K562 (cell line): ENCODE results near the gene ZNF213. TPM values are rescaled to one million over a fixed set of nuclear protein-coding genes. Genes with fewer than 3 reads are reported as not detected.

ENCODE experiments used
- ATAC-seq: fragments of 200-7000 bp; cut with Tn5 transposase; 3 replicates; pipeline ENCODE4 v1.9.1; 2020; ENCODE audit warnings: moderate library complexity
- BruUV-seq: library from RNA; stranded (reverse); fragments of 400-500 nt; replicated peaks from 2 replicates; lab custom pipeline; 2021; lab: Mats Ljungman, UMichigan
- CTCF ChIA-PET: fragments of 300-600 bp; formaldehyde crosslinking; extraction: SDS; loops from one replicate; lab custom pipeline; 2021; ENCODE audit warnings: low intra/inter-chr PET ratio; lab: Yijun Ruan, JAX
- POLR2A ChIA-PET: fragments of 300-600, 350-650 bp; sonication (Branson Sonifier 250); formaldehyde crosslinking; extraction: SDS; loops from one replicate; lab custom pipeline; 2021; ENCODE audit warnings: antibody characterized with exemption, inconsistent platforms; lab: Yijun Ruan, JAX
- DNase-seq, 4 experiments: peaks; one replicate each; pipeline versions ENCODE4 v3.0.0 to v3.0.0-alpha.2; 2011 to 2018; ENCODE audit warnings: low spot score in 3 of 4, mixed read lengths in 3 of 4; ENCODE audit errors: extremely low read depth in 1 of 4
- FAIRE-seq: peaks from 2 replicates; lab custom pipeline; 2011; peaks lifted over from hg19 to GRCh38; lab: Jason Lieb, UNC
- H2AFZ ChIP-seq: 2 replicates; pipeline ENCODE4 v1.6.0; 2011; ENCODE audit warnings: low read depth, low read length, control low read depth, inconsistent platforms
- H3K27ac ChIP-seq: fragments of 200-600 bp; 3 replicates; pipeline ENCODE4 v1.8.0; 2011; ENCODE audit warnings: low read depth, mild to moderate bottlenecking, control low read depth, inconsistent platforms, low read length, moderate library complexity, mixed read lengths; ENCODE audit errors: extremely low read depth
- H3K27me3 ChIP-seq, 2 experiments: fragments of 300-600 bp in 1 of 2; 2 replicates in 1 of 2; 3 replicates in 1 of 2; pipeline versions ENCODE4 v1.6.0 to v1.8.0; 2011; ENCODE audit warnings: inconsistent platforms in 2 of 2, low read length in 2 of 2, mild to moderate bottlenecking in 1 of 2, mixed read lengths in 1 of 2, moderate library complexity in 1 of 2; ENCODE audit not compliant: control insufficient read depth in 2 of 2, insufficient read depth in 2 of 2
- H3K36me3 ChIP-seq: fragments of 300-600 bp; 3 replicates; pipeline ENCODE4 v1.8.0; 2011; ENCODE audit warnings: mild to moderate bottlenecking, low read length, inconsistent platforms; ENCODE audit not compliant: control insufficient read depth, insufficient read depth
- H3K4me1 ChIP-seq, 2 experiments: fragments of 200-600 bp in 1 of 2; replicated peaks in 1 of 2; 2 replicates in 1 of 2; 3 replicates in 1 of 2; pipeline versions ENCODE4 v1.5.1 to v1.8.0; 2011; ENCODE audit warnings: inconsistent platforms in 2 of 2, low read length in 2 of 2, mild to moderate bottlenecking in 1 of 2, mixed read lengths in 1 of 2, moderate library complexity in 1 of 2; ENCODE audit not compliant: control insufficient read depth in 2 of 2, insufficient read depth in 2 of 2
- H3K4me2 ChIP-seq: 2 replicates; pipeline ENCODE4 v1.6.1; 2011; ENCODE audit warnings: low read length, control low read depth, inconsistent platforms, mixed read lengths; ENCODE audit not compliant: insufficient read depth
- H3K4me3 ChIP-seq: fragments of 200-600 bp; sonication (generic), shearing (Covaris generic); 2 replicates; pipeline ENCODE4 v1.5.1; 2016; ENCODE audit warnings: control low read depth, inconsistent platforms
- H3K79me2 ChIP-seq: fragments of 200-600 bp; 3 replicates; pipeline ENCODE4 v1.8.0; 2011; ENCODE audit warnings: low read length, inconsistent platforms; ENCODE audit not compliant: control insufficient read depth, insufficient read depth
- H3K9ac ChIP-seq, 2 experiments: 2 replicates each; pipeline versions ENCODE4 v1.6.0 to v1.6.1; 2011; ENCODE audit warnings: low read depth in 2 of 2, low read length in 2 of 2, control low read depth in 1 of 2, inconsistent platforms in 1 of 2, mild to moderate bottlenecking in 1 of 2, mixed read lengths in 1 of 2; ENCODE audit not compliant: insufficient read depth in 1 of 2
- H3K9me1 ChIP-seq: one replicate; pipeline ENCODE4 v1.6.0; 2011; ENCODE audit warnings: inconsistent platforms, mild to moderate bottlenecking, low read length, moderate library complexity; ENCODE audit not compliant: control insufficient read depth, insufficient read depth
- H3K9me3 ChIP-seq: replicated peaks from 2 replicates; pipeline ENCODE4 v1.5.1; 2011; ENCODE audit warnings: low read depth, low read length, inconsistent platforms; ENCODE audit not compliant: control insufficient read depth, insufficient read depth
- H4K20me1 ChIP-seq: replicated peaks from 2 replicates; pipeline ENCODE4 v1.6.1; 2011; ENCODE audit warnings: low read length, inconsistent platforms, mixed read lengths; ENCODE audit not compliant: control insufficient read depth, insufficient read depth
- CBX3 ChIP-seq, 2 experiments: IDR thresholded peaks; 1 replicate in 1 of 2; 2 replicates in 1 of 2; pipeline ENCODE4 v1.6.1; 2012; ENCODE audit warnings: inconsistent platforms in 2 of 2, low read length in 2 of 2, borderline replicate concordance in 1 of 2, control low read depth in 1 of 2
- ERF ChIP-seq: fragments of 450-650 bp; formaldehyde crosslinking; IDR thresholded peaks from 2 replicates; pipeline ENCODE4 v1.4.0; 2020; ENCODE audit warnings: mild to moderate bottlenecking, mixed read lengths
- KDM5B ChIP-seq: fragments of 200-600 bp; sonication (generic); IDR thresholded peaks from 2 replicates; pipeline ENCODE4 v1.6.1; 2012; ENCODE audit warnings: low read depth, mild to moderate bottlenecking, moderate library complexity, low read length, control low read depth, inconsistent platforms; ENCODE audit not compliant: insufficient replicate concordance
- MEF2D ChIP-seq: conservative IDR thresholded peaks from 2 replicates; pipeline ENCODE4 v1.6.1; 2016; ENCODE audit warnings: low read depth, missing genetic modification characterization, missing compliant biosample characterization
- MTA1 ChIP-seq: fragments of 450-650 bp; IDR thresholded peaks from 2 replicates; pipeline ENCODE4 v1.6.1; 2017; ENCODE audit warnings: borderline replicate concordance
- NFE2L1 ChIP-seq: fragments of 450-650 bp; IDR thresholded peaks from 2 replicates; pipeline ENCODE4 v1.6.1; 2016; ENCODE audit warnings: missing genetic modification characterization, low read depth, mild to moderate bottlenecking, missing compliant biosample characterization, moderate library complexity, borderline replicate concordance
- NFIC ChIP-seq: fragments of 450-650 bp; IDR thresholded peaks from 2 replicates; pipeline ENCODE4 v1.6.1; 2017; ENCODE audit warnings: mild to moderate bottlenecking, inconsistent platforms
- PTBP1 ChIP-seq: fragments of 200-400 bp; formaldehyde crosslinking; IDR thresholded peaks from 2 replicates; pipeline ENCODE4 v1.6.1; 2017; ENCODE audit warnings: low read depth, low read length
- RBM17 ChIP-seq: fragments of 200-400 bp; formaldehyde crosslinking; IDR thresholded peaks from 2 replicates; pipeline ENCODE4 v1.6.1; 2017; ENCODE audit warnings: low read depth, mild to moderate bottlenecking, low read length, borderline replicate concordance
- ZNF274 ChIP-seq: IDR thresholded peaks from 2 replicates; pipeline ENCODE4 v1.6.1; 2011; ENCODE audit warnings: low read depth, mild to moderate bottlenecking, low read length, moderate library complexity, borderline replicate concordance
- ZNF551 ChIP-seq: fragments of 250-450 bp; sonication (Bioruptor Pico); IDR thresholded peaks from 2 replicates; pipeline ENCODE4 v1.5.0; 2021; ENCODE audit warnings: mild to moderate bottlenecking, moderate library complexity
- ZNF76 ChIP-seq: fragments of 250-450 bp; sonication (Bioruptor Pico); IDR thresholded peaks from 2 replicates; pipeline ENCODE4 v1.4.0; 2020; ENCODE audit warnings: mild to moderate bottlenecking, moderate library complexity, borderline replicate concordance
- WGBS: fragments of 100-300 bp; shearing (Covaris generic); methylation state at CpG from one replicate; pipeline ENCODE4 v1.1.6; 2016; ENCODE audit warnings: low coverage, mixed read lengths; ENCODE audit not compliant: insufficient coverage; ENCODE audit errors: missing lambda C conversion rate; 5-methylcytosine and 5-hydroxymethylcytosine counted together
- in situ Hi-C: fragments of 300-500 bp; cut with MboI; formaldehyde crosslinking; loops from 4 replicates; pipeline ENCODE4 v1.15.0; 2018; ENCODE audit warnings: inconsistent platforms, mixed read lengths
- intact Hi-C: fragments of 100-400 bp; cut with micrococcal nuclease; formaldehyde crosslinking; loops from 2 replicates; pipeline ENCODE4 v1.14.2; 2022
- polyA plus RNA-seq, 8 experiments: library from polyadenylated mRNA; depleted of rRNA in 4 of 8; stranded (reverse) in 5 of 8; unstranded in 3 of 8; fragments of >200 nt; fragmentation: Nextera tagmentation in 2 of 8; fragmentation: Illumina TruSeq in 1 of 8; extraction: Ambion mirVana in 2 of 8; extraction: Trizol in 1 of 8; gene quantifications; 2 replicates each; pipeline versions ENCODE4 v1.2.1 to v1.2.3, GENCODE V29; 2011 to 2014; ENCODE audit warnings: inconsistent platforms in 1 of 8, missing spikeins in 1 of 8
- total RNA-seq, 7 experiments: library from RNA; depleted of rRNA in 6 of 7; stranded (reverse); fragments of >200 nt in 6 of 7; fragmentation: Illumina TruSeq in 2 of 7; extraction: Trizol in 2 of 7; gene quantifications; 2 replicates each; pipeline versions ENCODE4 v1.2.1 to v1.2.3, GENCODE V29; 2011 to 2021; ENCODE audit warnings: low replicate concordance in 1 of 7
- TF ChIP-seq, protein P1 (sequence below): sonication (generic); formaldehyde crosslinking; IDR thresholded peaks from 2 replicates; pipeline ENCODE4 v1.8.0; 2022; ENCODE audit warnings: mild to moderate bottlenecking, missing genetic modification reagents
- TF ChIP-seq, protein P2 (sequence below): sonication (generic); formaldehyde crosslinking; IDR thresholded peaks from 2 replicates; pipeline ENCODE4 v1.8.1; 2023; ENCODE audit warnings: mild to moderate bottlenecking, missing genetic modification reagents

ZNF213 gene
- total and polyA plus RNA-seq, 9 of the 15 experiments (the other 6 are each of a cell fraction or from before 2014, with no cell fraction given) = 0.49 to 10.0 (median 1.8) TPM

DNA sequence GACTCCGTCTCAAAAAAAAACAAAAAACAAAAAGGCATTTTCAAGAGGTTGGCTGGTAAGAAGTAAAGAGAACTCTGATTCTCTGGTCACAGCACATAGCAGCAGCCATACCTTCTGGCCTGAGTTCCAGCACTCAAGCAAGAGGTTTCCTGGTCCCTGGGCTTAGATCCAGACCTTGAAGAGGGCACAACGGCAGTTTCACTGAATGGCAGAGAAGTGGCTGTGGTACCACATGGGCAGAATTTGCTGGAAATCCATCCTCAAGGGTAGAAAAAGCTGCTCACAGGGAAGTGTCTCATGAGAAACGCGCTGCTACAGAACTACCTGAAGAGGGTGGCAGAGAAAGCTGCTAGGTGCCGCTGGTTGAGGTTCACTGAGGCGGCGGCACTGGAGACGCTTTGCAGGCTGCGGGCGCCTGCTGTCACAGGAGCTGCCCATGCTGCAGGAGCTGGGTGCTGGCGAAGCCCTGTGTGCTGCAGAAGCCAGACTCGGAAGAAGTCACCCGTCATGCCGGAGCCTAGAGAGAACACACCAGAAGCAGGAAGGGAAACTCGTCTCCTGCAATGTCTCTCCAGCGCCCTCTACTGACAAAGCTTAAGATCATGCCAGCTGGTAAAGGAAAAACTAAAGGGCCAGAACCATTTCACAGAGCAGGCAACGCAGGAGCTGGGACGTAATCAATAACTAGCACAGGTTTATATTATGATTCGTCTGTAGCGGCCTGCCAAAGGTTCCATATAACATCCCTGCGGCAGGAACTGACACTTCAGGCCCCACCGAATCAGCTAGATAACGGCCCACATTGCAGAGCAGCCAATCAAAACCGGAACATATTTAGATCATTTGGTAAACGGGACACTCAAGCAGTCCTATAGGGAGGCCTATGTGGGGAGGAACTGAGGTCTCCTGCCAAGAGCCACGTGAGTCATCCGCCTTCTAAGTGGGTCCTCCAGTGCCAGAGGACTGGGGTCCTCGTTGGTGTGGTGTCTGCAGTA, 5.4 kb upstream of the ZNF213 start (continued):
- TF ChIP-seq KDM5B = peak; percentile 55
- 0 out of 2 replicates have a peak, but pooled peaks have one; percentile 18 for TF ChIP-seq ERF
- no peak for TF ChIP-seq ZNF551 (CRISPR knock-in tag)
- 0 out of 2 replicates have a peak, but pooled peaks have one; percentile 4 for TF ChIP-seq NFIC
- TF ChIP-seq, protein P1, sequence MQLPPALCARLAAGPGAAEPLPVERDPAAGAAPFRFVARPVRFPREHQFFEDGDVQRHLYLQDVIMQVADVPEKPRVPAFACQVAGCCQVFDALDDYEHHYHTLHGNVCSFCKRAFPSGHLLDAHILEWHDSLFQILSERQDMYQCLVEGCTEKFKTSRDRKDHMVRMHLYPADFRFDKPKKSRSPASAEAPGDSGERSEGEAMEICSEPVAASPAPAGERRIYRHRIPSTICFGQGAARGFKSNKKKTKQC (CRISPR knock-in tag) = 0 out of 2 replicates have a peak, but pooled peaks have one; percentile 14

DNA sequence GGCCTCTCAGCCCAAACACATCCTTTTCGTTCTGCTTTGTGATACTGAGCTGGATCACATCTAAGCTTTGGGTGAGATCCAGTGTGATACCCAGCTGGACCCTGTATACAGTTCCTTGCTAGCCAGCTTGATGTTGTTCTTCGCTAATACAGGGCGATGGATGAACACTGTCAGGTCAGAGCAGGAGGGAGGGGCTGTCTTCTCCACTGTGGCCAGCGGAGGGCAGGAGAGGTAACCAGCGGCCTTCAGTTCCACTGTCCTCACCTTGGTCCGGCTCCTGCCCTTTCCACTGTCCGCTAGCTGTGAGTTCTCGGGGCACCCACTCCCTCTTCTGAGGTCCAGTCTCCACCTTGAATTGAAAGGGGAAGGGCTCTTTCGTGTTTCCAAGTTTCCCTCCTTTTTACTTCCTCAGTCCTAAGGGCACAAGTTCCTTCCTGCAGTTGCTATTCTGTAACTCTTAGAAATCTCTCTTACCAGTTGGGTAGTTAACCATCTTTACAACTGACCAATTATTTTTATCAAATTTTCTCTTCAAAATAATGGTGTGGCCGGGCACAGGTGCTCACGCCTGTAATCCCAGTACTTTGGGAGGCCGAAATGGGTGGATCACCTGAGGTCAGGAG, 3.0 kb upstream of the ZNF213 start:
- Histone ChIP-seq H3K36me3 (peaks cover 19% of the 10 kb centered on the region), H3K9me3 (no peaks in the 10 kb centered on the region), H3K9me1 (no peaks in the 10 kb centered on the region), H3K27me3 (no peaks in the 10 kb centered on the region), H3K4me3 (no peak overlapping the region), H4K20me1 (no peaks in the 10 kb centered on the region), H3K4me2 (no peak overlapping the region), H3K79me2 (peaks cover 33% of the 10 kb centered on the region), H3K4me1 (peaks cover 11 to 25% of the 10 kb centered on the region in 2 experiments; a peak in 4 of 5 replicates), H3K27ac (no peak overlapping the region; the same call in 2 of the 3 replicates), H2AFZ (no peak overlapping the region), H3K9ac (0 out of 4 replicates have a peak overlapping the region, but pooled peaks of 1 of the 2 experiments have one; percentile 48)
- in situ Hi-C loops = no loop called here
- FAIRE-seq (peak; percentile 92), ATAC-seq (peak; percentile 62), DNase-seq (peak; percentile 54 to 79 (median 64))
- POLR2A ChIA-PET = interaction anchor here (0.6 to 4.8 kb wide), 5 partner anchors 14 to 439 kb away, joined by 3 to 32 read pairs (median 3); partner anchors contain the start of gene ZNF205
- WGBS = 49% methylated on average over 12 of the region's 12 CpGs
- BruUV-seq = no TSS peak
- intact Hi-C loops = no loop called here
- CTCF ChIA-PET = interaction anchor here (0.7 to 1.4 kb wide), 2 partner anchors 73 to 77 kb away, joined by 3 read pairs; no protein-coding TSS in a partner anchor
- TF ChIP-seq PTBP1 = no peak
- no peak for TF ChIP-seq NFE2L1 (tag)
- no peak for TF ChIP-seq RBM17
- TF ChIP-seq, protein P2, sequence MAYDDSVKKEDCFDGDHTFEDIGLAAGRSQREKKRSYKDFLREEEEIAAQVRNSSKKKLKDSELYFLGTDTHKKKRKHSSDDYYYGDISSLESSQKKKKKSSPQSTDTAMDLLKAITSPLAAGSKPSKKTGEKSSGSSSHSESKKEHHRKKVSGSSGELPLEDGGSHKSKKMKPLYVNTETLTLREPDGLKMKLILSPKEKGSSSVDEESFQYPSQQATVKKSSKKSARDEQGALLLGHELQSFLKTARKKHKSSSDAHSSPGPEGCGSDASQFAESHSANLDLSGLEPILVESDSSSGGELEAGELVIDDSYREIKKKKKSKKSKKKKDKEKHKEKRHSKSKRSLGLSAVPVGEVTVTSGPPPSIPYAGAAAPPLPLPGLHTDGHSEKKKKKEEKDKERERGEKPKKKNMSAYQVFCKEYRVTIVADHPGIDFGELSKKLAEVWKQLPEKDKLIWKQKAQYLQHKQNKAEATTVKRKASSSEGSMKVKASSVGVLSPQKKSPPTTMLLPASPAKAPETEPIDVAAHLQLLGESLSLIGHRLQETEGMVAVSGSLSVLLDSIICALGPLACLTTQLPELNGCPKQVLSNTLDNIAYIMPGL (CRISPR knock-in tag) = 0 out of 2 replicates have a peak, but pooled peaks have one; percentile 45
- no peak for TF ChIP-seq CBX3 (IDR thresholded peaks at IDR 0.05; ENCODE audit: borderline replicate concordance in 1 of 2, low read length in 2 of 2)
- TF ChIP-seq ZNF274 = no peak
- no peak for TF ChIP-seq MTA1
- TF ChIP-seq ZNF76 (CRISPR knock-in tag) = no peak
- TF ChIP-seq MEF2D (tag) = no peak
- TF ChIP-seq ERF = no peak
